Body of pancreas (tissue), 4 donors: ENCODE data around the gene MED22.

Experiments used
- POLR2A ChIP-seq, 3 donors: fragments of 450-650 bp; IDR thresholded peaks; one replicate each; pipeline ENCODE4 v1.6.1; 2016; ENCODE audit warnings: antibody characterized with exemption in 3 of 3, mild to moderate bottlenecking in 2 of 3
- TF ChIP-seq, protein P1 (sequence below), 7 experiments: fragments of 450-650 bp in 4 of 7; fragments of 200-600 bp in 3 of 7; sonication (generic) in 3 of 7; IDR thresholded peaks; one replicate each; pipeline ENCODE4 v1.5.1; 2016 to 2019; ENCODE audit warnings: antibody characterized with exemption in 7 of 7

DNA sequence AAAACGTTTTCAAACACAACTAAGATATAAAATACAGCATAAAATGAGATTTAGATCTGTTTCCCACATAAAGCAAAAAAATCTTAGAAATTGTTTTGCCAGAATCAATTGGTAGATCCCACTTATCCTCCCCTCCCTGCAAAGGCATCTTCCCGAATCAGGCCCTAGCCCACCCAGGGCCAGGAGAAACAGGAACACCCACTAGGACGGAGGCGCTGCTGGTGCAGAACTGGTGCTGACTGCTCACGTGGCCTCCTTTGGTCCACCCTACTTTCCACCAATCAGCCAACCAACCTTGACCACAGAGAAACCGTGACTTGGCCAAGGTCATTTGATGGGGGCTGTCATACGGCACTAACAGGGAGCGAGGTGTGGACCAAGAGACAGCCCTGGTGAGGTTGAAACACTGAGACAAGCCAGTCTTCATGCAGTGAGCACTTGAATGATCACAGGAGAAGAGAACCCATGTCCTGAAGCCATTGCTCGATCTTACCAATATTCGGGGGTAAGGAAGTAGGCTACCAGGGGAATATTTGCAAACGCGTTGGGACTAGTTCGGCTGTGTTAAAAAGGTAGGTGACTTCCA is 13.7 kb upstream of the MED22 start:
- TF ChIP-seq, protein P1, sequence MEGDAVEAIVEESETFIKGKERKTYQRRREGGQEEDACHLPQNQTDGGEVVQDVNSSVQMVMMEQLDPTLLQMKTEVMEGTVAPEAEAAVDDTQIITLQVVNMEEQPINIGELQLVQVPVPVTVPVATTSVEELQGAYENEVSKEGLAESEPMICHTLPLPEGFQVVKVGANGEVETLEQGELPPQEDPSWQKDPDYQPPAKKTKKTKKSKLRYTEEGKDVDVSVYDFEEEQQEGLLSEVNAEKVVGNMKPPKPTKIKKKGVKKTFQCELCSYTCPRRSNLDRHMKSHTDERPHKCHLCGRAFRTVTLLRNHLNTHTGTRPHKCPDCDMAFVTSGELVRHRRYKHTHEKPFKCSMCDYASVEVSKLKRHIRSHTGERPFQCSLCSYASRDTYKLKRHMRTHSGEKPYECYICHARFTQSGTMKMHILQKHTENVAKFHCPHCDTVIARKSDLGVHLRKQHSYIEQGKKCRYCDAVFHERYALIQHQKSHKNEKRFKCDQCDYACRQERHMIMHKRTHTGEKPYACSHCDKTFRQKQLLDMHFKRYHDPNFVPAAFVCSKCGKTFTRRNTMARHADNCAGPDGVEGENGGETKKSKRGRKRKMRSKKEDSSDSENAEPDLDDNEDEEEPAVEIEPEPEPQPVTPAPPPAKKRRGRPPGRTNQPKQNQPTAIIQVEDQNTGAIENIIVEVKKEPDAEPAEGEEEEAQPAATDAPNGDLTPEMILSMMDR (IDR thresholded peaks at IDR 0.05): no peak
- TF ChIP-seq POLR2A (IDR thresholded peaks at IDR 0.05): no peak
